ENCODE measurements around the gene GFPT2.

Gene GFPT2

GRCh38 chr5:180350711-180351465, 2.2 kb downstream of the GFPT2 start:
- no peak for DNase-seq (ENCODE audit: low read depth)

- no peak for DNase-seq (ENCODE audit: low read depth)
These were observed 2.8 kb downstream of the GFPT2 start for GRCh38 chr5:180350296-180350695.

GRCh38 chr5:180349391-180349790, 3.7 kb downstream of the GFPT2 start:
- no peak for DNase-seq (ENCODE audit: low read depth)

- DNase-seq (ENCODE audit: low read depth) = no peak
These were observed 4.8 kb downstream of the GFPT2 start for GRCh38 chr5:180348336-180348735.

- no peak for DNase-seq (ENCODE audit: low read depth)
These were observed 5.4 kb downstream of the GFPT2 start for GRCh38 chr5:180347702-180348101.

DNA sequence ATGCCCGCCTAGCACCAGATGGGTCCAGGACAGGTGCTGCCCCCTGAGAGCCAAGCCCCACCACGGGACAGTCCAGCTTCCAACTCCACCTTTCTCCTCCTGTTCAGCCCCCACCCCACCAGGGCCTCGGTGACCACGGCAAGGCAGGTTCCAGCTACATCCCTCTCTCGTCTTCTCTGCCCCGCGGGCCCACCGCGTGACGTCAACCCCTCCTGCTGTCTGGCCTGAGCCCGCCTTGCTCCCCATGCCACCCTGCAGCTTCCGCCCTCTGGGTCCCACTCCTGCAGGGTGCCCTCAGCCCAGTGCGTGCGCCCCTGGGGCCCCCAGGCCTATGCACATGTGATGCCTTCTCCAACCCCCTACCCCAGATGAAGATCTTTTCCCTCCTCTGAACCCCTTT, 6.8 kb downstream of the GFPT2 start:
- no peak for DNase-seq (ENCODE audit: low read depth)

DNA sequence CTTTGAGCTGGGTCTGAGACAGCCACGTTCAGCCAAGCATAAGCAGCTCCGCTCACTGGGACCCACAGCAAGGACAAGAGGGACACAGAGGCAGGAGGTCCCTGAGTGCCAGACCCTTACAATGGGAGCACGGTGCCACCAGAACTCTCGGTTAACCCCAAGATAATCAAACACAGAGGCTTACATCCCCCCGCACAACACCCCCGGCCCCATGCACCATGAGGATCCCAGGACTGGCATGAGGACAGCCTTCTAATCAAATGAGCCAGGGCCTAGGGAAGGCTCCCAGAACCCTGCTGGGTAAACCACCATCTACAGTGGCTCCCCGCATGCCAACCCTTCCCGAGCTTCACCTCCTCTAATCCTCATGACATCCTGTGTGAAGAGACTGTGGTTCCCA, 7.4 kb downstream of the GFPT2 start:
- DNase-seq (ENCODE audit: low read depth) = no peak

DNA sequence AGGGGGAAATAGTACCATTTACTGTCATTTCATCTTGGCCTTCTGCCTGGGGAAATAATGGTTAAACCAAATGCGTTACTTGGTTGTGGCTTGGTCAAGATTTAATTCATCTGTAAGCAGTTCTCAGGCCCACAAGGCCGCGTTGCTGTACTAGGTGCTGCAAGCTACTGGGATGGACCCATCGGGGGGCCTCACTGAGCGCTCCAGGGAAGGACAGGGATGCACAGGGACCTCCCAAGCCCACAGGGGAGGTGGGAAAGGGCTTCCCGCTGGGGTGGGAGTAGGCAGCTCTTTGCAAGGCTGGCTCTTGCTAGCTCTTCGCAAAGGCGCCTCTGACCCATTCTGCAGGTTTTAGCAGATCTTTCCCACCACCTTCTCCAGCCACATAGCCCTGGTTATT, 8.0 kb downstream of the GFPT2 start:
- DNase-seq (ENCODE audit: low read depth) = no peak

DNA sequence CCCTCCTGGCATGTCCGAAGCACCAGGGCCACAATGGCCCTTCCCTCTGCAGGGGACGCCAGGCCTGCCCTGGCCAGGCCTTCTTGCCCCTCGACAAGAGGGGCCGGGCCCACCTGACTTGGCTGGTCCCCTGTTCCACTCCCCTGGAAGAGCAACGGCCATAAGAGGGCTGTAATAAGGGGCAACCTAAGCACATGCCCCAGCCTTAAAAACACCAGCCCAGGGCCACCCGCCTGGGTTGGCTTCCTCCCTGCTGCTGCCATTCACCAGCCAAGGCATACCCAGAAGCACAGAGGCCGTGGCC, 8.5 kb downstream of the GFPT2 start:
- DNase-seq (ENCODE audit: low read depth) = no peak

DNA sequence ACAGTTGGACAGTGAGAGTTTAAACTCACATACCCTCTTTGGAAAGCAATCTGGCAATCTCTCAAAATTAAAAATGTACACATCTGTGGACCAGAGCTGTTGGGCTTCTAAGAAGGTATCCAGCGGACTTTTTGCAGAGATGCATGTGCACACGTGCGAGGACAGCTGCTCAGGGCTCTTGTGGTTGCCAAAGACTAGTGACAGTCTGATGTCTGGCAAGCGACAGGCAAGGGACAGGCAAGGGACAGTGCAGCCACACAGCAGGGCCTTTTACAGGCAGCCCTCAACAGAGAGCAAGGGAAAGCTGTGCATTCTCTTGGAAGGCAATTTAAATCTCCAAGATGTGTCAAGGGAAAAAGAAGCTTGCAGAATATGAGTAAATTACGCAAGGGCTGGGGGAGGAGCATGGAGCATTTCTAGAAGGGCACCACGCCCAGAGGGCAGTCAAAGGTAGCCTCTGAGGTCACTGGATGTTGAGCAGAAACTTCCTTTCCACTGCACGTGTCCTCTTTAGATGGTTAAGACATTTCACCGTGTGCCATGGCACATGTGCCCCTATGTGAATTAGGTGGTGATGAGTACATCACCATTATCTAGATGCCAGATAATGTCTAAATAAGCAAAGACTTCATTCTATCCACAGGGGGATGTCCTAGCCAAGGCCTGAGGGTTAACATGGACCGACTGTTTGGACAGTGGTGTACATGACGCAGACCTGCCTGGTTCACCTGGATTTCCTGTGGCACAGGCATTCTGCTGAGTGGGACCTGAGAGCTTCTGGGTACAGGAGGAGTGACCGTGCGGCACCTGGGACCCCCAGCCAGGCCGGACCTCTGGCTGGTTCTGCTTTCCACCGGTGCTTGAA, 9.1 kb downstream of the GFPT2 start:
- no peak for DNase-seq (ENCODE audit: low read depth)

DNA sequence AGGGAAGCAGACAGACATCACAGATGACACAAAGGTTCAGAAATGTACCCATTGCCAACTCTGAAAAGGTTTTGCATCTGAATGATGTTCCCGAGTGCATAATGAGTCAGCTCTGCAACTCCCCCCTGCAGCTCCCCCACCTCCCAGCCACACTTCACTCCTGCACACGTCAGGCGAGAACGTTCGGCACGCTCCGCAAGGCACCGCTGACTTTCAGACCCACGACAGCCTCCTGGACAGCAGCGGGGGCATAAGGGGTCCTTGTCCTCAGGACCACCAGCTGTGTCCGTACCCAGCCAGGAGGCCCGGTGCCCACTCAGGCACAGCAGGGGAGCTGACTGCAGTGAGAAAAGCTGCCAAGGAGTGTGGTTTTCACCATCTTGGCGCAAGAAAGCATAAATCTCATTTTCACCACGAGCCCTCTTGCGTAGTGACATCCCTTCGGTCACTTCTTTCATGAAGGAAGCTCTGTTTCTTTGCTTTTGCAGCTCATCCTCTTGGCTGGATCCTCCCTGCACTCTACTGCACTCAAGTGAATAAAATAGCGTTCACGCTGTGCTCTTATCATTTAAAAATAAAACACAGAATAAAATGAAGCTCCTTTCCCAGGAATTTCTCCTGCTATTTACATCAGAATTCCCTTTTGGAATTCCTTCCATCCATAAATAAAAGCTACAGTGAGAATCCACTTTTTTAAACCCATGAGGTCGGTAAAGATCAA, 9.9 kb downstream of the GFPT2 start:
- DNase-seq (ENCODE audit: low read depth) = no peak

- DNase-seq (ENCODE audit: low read depth) = no peak
These were observed 11.5 kb downstream of the GFPT2 start for GRCh38 chr5:180341595-180341994.

GRCh38 chr5:180340856-180341255, 12.3 kb downstream of the GFPT2 start:
- DNase-seq (ENCODE audit: low read depth) = no peak

- no peak for DNase-seq (ENCODE audit: low read depth)
These were observed 13.5 kb downstream of the GFPT2 start for GRCh38 chr5:180339583-180340183.

GRCh38 chr5:180338001-180338707, 15.0 kb downstream of the GFPT2 start:
- DNase-seq (ENCODE audit: low read depth) = no peak

DNA sequence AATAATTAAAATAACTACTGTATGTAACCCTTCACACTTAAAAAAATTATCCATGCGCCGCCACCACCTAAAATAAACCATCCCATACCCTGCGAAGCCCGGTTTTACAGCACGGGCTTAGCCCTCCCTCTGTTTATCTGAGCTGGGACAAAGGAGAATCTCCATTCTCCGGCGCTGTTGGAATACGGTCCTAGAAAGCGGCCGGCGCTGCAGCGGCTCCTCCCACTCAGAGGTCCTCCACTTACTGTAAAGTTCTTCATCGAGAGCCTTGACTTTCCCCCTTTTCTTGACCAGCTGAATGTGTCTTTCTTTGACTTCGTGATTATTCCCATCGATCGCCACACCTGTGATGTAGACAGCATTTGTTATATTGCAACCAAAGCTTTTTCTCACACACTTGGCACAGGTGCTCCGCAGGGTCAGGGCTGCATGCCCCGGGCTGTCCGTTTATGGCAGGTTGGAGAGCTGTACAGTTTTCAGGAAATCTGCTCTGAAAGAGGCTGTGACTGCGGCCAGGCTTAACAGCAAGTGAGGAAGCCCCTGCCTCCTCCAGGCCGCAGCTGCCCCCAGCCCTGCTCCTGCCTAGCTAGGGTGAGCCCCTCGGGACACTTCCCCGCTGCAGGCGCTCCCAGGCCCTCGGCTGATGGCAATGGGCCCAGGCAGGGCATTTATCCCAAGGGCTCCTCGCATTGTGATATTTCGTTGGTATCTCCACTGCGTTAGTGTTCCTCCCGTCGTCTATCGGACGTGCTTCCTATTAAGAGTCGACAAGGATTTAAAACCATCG, 16.7 kb downstream of the GFPT2 start:
- DNase-seq (ENCODE audit: low read depth) = no peak

DNA sequence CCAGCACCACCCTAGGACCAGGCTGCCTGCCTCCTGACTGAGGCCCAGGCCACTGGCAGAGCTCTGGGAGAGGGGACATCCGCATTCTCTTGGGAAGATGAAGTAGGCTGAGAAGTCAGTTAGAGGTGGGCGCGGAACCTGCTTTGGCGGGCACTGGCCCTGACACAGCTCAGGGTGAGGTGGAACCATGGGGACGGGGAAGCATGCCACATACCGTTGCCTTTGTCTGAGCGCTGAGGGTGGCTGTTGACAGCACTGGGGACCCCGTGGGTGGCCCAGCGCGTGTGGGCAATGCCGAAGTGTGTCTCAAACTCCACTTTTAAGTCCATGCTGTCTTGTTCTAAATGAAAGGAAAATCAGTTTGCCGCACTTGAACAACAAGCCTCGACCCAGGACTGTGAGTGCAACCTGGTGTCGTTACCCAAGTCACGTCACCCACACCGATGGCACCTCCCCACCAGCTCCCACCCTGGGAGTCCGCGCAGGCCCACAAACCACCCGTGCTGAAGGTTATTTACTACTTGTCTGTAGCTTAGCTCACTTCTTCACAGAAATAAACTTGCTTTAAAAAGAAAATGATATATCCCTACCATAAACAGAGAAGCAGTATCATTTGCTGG, 17.4 kb downstream of the GFPT2 start:
- DNase-seq (ENCODE audit: low read depth) = no peak

DNA sequence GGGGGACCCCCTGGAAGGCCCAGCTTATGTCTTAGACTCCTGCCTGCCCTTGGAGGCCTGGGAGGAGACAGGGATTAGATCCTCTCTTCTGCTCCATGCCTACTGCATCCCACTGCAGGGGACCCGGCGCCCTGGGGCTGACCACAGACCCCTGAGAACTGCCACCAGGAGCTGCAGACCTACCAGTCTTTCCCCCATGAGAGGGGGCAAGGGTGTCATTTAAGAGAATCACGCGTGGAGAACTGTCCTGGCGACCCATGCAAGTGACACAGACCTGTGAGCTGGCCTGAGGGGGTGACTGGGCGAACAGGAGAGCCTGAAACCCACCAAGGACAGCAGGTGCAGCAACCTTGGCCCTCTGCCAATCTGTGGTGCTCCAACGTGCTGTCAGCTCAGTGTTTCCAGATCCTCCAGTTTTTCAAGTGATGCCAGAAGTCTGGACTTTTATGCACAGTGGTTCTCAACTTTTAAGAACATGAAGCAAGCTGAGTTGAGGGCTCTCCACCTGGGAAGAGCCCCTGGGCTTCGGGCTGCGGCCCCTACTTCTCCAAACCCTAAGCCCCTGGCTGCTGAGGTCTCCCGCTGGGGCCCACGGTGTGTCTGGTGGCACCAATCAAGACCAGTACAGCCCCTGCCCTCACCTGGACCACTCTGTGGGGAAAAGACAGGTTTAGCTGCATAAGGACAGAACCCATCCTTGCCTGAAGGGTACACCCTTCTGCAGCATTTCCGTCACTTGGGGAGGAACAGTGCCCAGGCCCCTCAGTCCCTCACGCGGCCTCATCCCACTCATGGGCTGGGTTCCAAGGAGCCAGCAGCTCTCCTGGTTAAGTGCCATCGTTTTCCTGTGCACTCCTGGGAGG, 18.2 kb downstream of the GFPT2 start:
- no peak for DNase-seq (ENCODE audit: low read depth)

DNA sequence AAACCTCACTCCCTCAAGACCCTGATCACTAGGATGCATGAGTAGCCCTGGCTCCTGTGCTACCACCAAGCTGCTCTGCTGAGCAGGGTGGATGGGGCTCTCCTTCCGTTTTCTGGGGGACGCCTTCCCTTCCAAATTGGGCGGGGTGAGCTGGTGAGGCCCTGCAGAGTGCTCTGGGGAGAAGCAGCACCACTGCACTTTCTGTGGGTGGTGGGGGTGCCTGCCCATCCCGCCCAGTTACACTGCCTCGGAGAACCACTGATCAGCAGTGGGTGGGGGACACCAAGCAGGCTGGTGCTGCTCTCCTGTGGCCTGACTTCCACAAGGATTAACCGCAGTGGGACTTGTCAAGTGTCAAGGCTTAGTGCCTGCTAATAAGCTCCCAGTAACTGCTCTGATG, 19.0 kb downstream of the GFPT2 start:
- no peak for DNase-seq (ENCODE audit: low read depth)

DNA sequence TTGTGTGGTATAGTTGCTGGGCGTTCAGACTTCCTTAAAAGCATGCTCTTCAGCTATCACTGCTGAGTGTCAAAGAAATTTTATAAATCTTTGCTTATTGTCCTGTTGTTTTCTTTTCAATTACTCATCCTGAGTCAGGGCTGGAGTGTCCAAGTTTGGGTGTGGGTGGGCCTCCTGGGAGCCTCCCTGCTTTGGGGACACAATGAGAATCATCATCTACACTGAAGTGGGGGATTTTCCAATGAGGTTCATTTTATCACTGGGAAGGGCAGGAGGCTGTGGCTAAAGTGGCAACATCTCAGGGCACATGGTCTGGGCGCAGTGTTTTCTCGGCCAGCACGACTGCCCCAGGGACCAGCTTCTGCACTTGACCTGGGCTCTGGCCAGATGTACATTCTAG, 19.5 kb downstream of the GFPT2 start:
- no peak for DNase-seq (ENCODE audit: low read depth)

Measured in activated T-cell treated with anti-CD3 and anti-CD28 coated beads for 24 hours (primary cell).